ENCODE measurements around the gene CDHR3. TPM values are rescaled to one million over a fixed set of nuclear protein-coding genes. Genes with fewer than 3 reads are reported as not detected.

Gene CDHR3
- total and polyA plus RNA-seq, 9 of the 15 experiments (the other 6 are each of a cell fraction or from before 2014, with no cell fraction given) = 0.03 to 0.66 (median 0.24) TPM; not detected in 1

DNA sequence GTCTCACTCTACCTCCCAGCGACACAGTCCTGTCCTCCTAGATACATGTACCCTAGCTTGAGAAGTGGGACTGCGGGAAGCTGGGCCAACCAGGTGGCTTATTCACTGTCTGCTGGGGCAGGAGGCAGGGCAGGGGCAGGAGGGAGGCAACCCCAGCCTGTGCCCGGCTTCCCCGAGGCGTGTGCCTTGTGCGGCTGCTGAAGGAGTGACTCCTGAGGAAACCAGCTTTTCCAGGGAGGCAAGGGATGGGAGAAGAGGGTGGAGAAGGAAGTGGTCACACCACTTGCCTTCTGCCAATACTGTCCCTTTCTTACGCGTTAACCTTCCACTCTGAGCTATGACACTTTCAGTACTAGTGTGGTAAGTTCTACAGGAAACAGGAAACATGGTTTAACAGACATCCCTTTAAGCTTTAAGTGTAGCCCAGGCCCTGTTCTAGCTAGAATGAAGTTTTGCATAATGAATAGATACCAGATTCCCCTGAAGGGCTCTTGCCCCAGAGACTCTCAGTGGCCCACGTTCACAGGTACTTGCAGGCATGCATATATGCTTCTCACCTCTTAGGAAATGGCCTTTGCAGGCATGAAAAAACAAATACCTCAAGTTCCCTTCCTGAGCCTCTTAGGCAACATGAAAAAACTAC, 108.4 kb downstream of the CDHR3 start (continued):
- TF ChIP-seq, protein P1, sequence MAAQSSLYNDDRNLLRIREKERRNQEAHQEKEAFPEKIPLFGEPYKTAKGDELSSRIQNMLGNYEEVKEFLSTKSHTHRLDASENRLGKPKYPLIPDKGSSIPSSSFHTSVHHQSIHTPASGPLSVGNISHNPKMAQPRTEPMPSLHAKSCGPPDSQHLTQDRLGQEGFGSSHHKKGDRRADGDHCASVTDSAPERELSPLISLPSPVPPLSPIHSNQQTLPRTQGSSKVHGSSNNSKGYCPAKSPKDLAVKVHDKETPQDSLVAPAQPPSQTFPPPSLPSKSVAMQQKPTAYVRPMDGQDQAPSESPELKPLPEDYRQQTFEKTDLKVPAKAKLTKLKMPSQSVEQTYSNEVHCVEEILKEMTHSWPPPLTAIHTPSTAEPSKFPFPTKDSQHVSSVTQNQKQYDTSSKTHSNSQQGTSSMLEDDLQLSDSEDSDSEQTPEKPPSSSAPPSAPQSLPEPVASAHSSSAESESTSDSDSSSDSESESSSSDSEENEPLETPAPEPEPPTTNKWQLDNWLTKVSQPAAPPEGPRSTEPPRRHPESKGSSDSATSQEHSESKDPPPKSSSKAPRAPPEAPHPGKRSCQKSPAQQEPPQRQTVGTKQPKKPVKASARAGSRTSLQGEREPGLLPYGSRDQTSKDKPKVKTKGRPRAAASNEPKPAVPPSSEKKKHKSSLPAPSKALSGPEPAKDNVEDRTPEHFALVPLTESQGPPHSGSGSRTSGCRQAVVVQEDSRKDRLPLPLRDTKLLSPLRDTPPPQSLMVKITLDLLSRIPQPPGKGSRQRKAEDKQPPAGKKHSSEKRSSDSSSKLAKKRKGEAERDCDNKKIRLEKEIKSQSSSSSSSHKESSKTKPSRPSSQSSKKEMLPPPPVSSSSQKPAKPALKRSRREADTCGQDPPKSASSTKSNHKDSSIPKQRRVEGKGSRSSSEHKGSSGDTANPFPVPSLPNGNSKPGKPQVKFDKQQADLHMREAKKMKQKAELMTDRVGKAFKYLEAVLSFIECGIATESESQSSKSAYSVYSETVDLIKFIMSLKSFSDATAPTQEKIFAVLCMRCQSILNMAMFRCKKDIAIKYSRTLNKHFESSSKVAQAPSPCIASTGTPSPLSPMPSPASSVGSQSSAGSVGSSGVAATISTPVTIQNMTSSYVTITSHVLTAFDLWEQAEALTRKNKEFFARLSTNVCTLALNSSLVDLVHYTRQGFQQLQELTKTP (IDR thresholded peaks at IDR 0.05; ENCODE audit: low read depth in 1 of 2, partially characterized antibody in 2 of 2) = no peak
- no peak for TF ChIP-seq POLR2G (IDR thresholded peaks at IDR 0.05; ENCODE audit: low read depth, low read length)
- 0 out of 2 replicates have a peak, but pooled peaks have one; percentile 20 for TF ChIP-seq HMG20A (CRISPR knock-in tag; conservative IDR thresholded peaks at IDR 0.05)
- no peak for TF ChIP-seq ARID2 (IDR thresholded peaks at IDR 0.05)
- TF ChIP-seq, protein P2, sequence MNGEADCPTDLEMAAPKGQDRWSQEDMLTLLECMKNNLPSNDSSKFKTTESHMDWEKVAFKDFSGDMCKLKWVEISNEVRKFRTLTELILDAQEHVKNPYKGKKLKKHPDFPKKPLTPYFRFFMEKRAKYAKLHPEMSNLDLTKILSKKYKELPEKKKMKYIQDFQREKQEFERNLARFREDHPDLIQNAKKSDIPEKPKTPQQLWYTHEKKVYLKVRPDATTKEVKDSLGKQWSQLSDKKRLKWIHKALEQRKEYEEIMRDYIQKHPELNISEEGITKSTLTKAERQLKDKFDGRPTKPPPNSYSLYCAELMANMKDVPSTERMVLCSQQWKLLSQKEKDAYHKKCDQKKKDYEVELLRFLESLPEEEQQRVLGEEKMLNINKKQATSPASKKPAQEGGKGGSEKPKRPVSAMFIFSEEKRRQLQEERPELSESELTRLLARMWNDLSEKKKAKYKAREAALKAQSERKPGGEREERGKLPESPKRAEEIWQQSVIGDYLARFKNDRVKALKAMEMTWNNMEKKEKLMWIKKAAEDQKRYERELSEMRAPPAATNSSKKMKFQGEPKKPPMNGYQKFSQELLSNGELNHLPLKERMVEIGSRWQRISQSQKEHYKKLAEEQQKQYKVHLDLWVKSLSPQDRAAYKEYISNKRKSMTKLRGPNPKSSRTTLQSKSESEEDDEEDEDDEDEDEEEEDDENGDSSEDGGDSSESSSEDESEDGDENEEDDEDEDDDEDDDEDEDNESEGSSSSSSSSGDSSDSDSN (IDR thresholded peaks at IDR 0.05; ENCODE audit: borderline replicate concordance in 1 of 2, low read depth in 2 of 2, low read length in 2 of 2) = no peak
- TF ChIP-seq GABPA (tag; conservative IDR thresholded peaks at IDR 0.05; ENCODE audit: low read depth) = peak; percentile 68; the same call in 1 of the 2 replicates
- no peak for TF ChIP-seq ZFP1 (CRISPR knock-in tag; IDR thresholded peaks at IDR 0.05)
- no peak for TF ChIP-seq CEBPG (CRISPR knock-in tag; IDR thresholded peaks at IDR 0.05)
- TF ChIP-seq CEBPG (tag; conservative IDR thresholded peaks at IDR 0.05 in 1 of 2, IDR thresholded peaks at IDR 0.05 in 1 of 2) = peak in 1 of 2 experiments; percentile 76; a peak in 2 of 4 replicates
- TF ChIP-seq SIRT6 (IDR thresholded peaks at IDR 0.05; ENCODE audit: low read depth, low read length) = no peak
- TF ChIP-seq SNRNP70 (optimal IDR thresholded peaks at IDR 0.05; ENCODE audit: low read depth, low read length) = no peak
- TF ChIP-seq STAT5A (IDR thresholded peaks at IDR 0.05; ENCODE audit: borderline replicate concordance, low read length) = no peak
- no peak for TF ChIP-seq SAP30 (IDR thresholded peaks at IDR 0.05; ENCODE audit: borderline replicate concordance, insufficient read depth, low read depth, low read length, poor library complexity, severe bottlenecking)
- no peak for TF ChIP-seq SMC3 (conservative IDR thresholded peaks at IDR 0.05; ENCODE audit: insufficient read depth, low read depth, low read length)
- TF ChIP-seq RB1 (IDR thresholded peaks at IDR 0.05; ENCODE audit: low read depth) = no peak
- no peak for TF ChIP-seq PRMT5 (CRISPR knock-in tag; IDR thresholded peaks at IDR 0.05)
- no peak for TF ChIP-seq USF2 (CRISPR knock-in tag; IDR thresholded peaks at IDR 0.05)
- TF ChIP-seq ZBED1 (IDR thresholded peaks at IDR 0.05) = no peak
- peak in 1 of 2 experiments; percentile 42; a peak in 1 of 4 replicates for TF ChIP-seq SRF (CRISPR knock-in tag; IDR thresholded peaks at IDR 0.05)

Data from K562 (cell line).